ENCODE measurements around the gene SSX4.
"Not testable (repeated sequence)": the region's sequence is repeated elsewhere in the genome, so short reads cannot be mapped to it uniquely, and the experiment has no call there.

GRCh38 chrX:48370408-48370807 lies 12.9 kb upstream of the SSX4 start:
- TF ChIP-seq EZH2 (IDR thresholded peaks at IDR 0.05; ENCODE audit: low read length); CTCF (optimal IDR thresholded peaks at IDR 0.05 in 1 of 3, IDR thresholded peaks at IDR 0.05 in 1 of 3, conservative IDR thresholded peaks at IDR 0.05 in 1 of 3; ENCODE audit: extremely low read depth in 1 of 3, insufficient read depth in 2 of 3, low read length in 3 of 3): not testable (repeated sequence)

Measured in keratinocyte (primary cell).